B cell (primary cell): ENCODE measurements around the gene RSU1.

ENCODE experiments used
- EZH2 ChIP-seq: IDR thresholded peaks from 2 replicates; pipeline ENCODE4 v1.6.1; 2012; ENCODE audit warnings: borderline replicate concordance, low read depth, mild to moderate bottlenecking, moderate library complexity, low read length; ENCODE audit not compliant: insufficient read depth, poor library complexity, severe bottlenecking
- TF ChIP-seq, protein P1 (sequence below): fragments of 200-600 bp; IDR thresholded peaks from one replicate; pipeline ENCODE4 v1.8.0; 2022; ENCODE audit warnings: antibody characterized with exemption, mild to moderate bottlenecking

DNA sequence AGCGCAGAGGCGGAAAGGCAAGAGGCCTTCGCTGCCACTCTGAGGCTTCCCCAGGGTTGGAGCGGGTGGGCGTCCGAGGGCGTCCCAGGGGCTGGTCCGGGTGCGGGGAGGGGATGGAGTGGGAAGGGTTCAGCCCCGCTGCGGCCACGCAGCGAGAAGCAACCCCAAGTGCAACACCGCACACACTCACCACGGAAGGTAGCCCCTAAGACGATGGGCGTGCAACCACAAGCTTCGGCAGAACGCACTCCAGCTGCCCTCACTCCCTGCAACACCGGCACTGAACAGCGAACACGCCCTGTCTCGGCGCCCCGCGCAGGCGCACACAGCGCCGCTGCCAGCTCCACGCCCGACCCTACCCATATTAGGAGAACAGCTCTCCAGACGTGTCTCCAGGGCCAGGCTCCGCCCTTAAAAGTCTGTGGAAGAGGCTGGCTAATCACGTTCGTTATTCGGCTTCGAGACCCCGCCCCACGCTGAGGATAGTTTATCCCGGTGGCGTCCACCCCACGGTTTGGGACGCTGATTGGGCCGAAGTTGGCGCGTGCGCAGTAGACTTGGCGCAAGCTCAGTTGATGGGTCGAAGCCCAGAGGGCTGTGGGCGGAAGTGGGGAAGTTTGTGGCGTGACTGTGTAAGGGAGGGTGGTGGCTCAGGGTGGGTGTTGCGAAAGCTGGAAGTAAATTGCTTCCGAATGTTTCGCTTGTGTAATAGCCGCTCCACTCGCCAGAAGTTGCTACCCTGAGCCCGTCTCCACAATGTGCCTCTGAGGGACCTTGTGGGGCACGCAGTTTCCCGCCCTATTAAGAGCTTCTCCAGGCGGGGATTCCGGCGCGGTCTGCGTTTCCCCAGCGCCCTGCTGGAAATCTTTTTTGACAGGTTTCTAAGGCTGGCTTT lies at the start of gene RSU1:
- TF ChIP-seq EZH2: no peak
- TF ChIP-seq, protein P1, sequence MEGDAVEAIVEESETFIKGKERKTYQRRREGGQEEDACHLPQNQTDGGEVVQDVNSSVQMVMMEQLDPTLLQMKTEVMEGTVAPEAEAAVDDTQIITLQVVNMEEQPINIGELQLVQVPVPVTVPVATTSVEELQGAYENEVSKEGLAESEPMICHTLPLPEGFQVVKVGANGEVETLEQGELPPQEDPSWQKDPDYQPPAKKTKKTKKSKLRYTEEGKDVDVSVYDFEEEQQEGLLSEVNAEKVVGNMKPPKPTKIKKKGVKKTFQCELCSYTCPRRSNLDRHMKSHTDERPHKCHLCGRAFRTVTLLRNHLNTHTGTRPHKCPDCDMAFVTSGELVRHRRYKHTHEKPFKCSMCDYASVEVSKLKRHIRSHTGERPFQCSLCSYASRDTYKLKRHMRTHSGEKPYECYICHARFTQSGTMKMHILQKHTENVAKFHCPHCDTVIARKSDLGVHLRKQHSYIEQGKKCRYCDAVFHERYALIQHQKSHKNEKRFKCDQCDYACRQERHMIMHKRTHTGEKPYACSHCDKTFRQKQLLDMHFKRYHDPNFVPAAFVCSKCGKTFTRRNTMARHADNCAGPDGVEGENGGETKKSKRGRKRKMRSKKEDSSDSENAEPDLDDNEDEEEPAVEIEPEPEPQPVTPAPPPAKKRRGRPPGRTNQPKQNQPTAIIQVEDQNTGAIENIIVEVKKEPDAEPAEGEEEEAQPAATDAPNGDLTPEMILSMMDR: no peak
